ENCODE measurements around the gene CTIF.
A peak's percentile ranks its signal among the peaks of the same experiment; 100 is the strongest.
"Not testable (repeated sequence)": the region's sequence is repeated elsewhere in the genome, so short reads cannot be mapped to it uniquely, and the experiment has no call there.

CTIF gene

DNA sequence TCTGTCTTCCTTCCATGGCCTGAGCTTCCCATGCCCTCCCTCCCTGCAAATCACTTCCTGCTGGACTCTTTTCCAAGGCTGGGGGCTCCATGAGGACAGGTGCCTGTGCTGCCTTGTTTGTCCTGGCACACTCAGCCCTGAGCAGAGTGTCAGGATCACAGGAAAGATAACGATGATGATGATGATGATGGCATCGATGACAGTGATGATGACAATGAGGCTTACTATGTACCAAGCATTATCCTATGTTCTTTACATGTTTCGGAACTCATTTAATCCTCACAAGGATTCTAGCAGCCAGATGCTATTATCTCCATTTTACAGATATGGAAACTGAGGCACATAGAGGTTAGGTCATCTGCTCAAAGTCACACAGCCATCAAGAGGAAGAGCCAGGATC lies 170.0 kb downstream of the CTIF start:
- DNase-seq (ENCODE audit: low read depth) = no peak

DNA sequence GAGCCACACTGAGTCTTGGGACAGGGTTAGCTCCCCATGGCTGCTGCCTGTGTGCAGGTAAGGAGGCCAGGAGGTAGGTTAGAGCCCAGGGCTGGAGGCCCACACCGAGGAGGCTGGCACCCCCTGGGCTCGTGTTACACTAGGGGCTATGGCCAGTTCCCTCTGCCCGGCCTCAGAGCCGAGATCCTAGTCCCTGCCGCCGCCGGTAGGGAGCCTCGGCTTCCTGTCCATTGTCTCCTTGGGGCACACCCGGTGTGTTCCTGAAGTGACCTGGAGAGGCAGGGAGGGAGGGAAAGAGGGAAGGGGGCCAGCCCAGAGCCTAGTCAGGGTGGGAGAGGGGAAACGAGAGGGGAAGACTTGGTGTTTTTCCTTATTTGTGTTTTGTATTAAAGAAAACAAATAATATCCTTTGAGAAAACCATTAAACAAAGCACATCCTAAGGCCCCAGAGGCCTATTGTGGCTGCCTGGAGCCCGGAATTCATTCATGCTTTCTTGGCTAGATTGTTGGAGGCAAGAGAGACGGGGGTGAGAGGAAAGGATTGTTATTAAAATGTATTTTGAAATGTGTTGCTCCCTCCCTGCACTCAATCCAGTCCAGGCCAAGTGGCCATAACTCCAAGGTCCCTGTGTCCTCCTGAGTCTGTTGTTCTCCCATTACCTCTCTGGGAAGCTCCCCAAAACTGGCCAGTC lies 170.7 kb downstream of the CTIF start:
- DNase-seq (ENCODE audit: low read depth) = no peak

DNA sequence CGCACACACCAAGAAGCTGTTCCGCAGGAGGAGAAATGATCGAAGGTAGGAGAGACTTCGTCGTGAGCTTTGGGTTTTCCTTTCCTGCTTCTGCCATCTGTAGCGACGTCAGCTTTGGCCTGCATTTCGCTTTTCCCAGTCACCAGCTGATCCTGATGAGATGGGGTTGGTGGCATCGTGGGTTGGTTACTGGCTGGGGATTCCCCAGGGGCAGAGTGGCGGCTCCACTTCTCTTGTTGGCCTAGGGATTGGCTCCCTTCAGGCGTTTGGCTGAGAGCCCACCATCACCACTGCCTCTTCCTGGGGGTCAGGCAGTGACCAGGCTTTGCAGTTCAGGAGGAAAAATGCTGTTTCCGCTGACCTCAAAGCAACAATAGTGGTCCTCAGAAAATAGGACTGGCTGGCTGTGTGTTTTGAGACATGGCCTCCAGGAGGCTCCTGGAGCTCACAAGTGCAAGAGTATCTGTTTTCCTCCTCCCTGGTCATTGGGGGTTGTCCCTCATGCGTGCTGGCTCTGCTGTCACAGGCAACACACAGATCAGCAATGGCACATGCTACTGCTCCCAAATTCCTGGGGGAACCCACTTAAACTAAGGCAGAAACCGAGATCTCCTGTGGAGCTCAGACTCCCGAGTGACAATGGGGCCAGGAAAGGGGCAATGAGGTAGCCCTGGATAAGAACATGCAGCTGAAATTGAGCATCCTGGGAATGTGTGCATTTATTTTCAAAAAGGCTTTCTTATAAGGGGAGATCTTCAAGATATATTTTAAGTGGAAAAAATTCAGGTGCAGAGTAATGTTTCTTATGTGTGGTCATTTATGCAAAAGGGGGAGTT lies 173.0 kb downstream of the CTIF start:
- no peak for DNase-seq (ENCODE audit: low read depth)

DNA sequence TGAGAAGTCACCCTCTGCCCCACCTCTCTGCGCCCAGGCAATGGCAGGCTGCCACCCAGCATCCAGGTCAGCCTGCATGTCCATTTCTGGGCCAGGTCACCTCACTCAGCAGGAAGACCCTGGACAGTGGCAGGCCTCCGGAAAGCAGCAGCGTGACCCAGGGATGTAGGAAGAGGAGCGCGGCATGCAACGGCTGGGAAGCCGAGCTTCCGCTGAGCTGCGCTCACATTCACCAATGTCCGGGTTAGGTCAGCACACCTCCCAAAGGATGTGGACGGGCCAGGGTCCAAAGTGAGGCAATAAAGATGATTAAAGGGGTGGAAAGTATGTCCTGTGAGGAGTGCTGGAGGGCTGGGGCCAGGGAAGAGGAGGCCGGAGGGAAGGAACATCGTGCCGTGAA lies 174.5 kb downstream of the CTIF start:
- DNase-seq (ENCODE audit: low read depth) = no peak

DNA sequence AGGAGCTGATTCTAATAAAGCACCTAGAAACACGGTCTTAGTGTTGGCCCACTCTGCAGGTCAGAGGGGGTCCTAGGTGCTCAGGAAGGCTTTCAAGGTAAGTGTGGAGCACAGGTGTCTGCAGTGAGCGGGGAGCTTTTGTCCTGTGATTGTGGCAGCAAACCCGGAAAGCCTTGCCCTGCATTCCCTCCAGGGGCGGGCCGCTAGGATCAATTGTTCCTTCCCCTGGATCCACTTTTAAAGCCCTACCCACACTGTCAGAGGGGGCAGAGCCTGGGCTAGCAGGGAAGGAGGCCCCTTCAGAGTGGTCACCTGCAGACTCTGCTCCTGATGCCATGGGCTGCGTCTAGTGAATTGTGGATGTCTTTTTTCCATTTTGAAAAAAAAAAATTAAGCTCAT lies 176.0 kb downstream of the CTIF start:
- no peak for DNase-seq (ENCODE audit: low read depth)

DNA sequence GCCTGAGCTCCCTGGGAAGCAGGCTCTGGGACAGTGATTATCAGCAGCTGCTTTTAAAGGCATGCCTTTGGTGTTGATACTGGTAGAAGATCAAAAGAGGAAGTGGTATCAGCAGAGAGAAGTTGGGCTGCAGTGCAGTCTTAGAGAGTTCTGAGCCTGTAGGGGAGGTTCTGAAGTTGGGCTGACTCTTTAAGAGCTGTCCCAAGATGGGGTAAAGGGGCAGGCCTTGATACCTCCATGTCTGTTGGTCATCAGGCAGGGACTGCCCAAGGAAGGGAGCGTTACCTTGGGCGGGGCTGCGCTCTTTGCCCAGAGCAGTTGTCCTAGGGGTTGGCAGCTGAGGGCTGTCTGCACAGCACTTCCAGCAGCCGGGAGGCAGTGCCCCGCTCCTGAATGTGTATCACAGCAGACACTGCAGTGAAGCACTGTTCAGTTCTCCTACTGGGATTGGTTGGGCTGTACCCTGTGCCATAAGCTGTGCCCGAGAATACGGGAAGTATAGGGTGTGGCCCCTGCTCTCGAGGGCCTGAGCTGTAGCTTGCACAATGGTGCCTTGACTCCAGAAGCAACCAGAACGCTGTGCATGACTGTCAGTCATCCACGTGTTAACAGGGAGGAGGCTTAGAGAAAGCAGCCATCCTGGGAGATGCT lies 177.0 kb downstream of the CTIF start:
- no peak for DNase-seq (ENCODE audit: low read depth)

DNA sequence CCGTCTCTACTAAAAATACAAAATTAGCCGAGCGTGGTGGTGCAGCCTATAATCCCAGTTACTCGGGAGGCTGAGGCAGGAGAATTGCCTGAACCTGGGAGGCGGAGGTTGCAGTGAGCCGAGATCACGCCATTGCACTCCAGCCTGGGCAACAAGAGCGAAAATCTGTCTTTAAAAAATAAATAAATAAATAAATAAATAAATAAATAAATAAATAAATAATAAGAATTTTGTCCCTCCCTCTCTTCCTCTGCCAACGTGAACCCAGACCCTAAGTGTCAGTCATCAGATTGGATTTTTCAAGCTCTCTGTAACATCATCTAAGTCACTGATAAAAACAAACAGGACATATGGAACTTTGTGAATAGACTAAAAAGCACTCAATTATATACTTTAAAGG lies 178.4 kb downstream of the CTIF start:
- not testable (repeated sequence) for DNase-seq (ENCODE audit: low read depth)

DNA sequence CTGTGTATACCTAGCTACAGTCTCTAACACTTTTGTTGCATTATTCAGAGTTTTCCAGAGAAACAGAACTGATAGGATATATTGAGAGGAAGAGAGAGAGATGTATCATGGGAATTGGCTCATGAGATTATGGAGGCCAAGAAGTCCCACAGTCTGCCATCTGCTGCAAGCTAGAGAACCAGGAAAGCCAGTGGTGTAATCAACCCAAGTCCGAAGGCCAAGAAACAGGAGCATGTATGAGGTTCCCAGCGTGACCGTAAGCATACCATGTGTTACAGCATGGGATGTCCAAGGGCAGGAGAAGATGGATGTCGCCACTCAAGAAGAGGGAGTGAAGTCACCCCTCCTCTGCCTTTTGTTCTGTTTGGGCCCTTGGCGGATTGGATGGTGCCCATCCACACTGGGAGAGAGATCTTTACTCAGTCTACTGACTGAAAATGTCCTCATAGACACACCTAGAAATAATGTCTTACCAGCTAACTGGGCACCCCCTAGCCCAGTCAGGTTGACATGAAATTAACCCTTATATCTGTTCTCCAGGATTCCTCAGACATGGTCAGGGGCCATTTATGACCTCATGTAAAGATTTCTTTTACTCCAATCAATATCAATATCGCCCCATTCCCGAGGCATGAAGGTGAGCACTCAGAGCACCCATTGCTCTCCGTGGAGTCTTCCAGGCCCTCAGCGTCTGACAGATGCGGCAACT lies 179.6 kb downstream of the CTIF start:
- no peak for DNase-seq (ENCODE audit: low read depth)

DNA sequence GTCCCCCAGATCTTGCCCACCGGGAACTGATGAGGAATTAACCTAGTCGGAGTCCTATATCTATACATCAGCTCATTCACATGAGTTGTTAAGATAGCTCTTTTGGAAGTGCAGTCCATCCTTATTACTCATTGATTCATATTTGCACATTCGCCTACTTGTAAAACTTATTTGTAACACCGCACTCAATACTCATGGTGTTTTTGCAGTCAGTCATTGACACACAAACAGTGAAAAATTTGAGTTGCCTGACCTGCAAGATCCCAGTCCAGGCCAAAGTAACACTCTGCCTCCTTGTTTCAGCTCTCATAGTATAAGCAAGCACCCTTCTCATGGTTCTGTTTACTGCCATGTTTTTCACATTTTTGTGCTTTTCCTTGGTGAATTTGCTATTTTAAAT lies 180.6 kb downstream of the CTIF start:
- DNase-seq (ENCODE audit: low read depth) = no peak

DNA sequence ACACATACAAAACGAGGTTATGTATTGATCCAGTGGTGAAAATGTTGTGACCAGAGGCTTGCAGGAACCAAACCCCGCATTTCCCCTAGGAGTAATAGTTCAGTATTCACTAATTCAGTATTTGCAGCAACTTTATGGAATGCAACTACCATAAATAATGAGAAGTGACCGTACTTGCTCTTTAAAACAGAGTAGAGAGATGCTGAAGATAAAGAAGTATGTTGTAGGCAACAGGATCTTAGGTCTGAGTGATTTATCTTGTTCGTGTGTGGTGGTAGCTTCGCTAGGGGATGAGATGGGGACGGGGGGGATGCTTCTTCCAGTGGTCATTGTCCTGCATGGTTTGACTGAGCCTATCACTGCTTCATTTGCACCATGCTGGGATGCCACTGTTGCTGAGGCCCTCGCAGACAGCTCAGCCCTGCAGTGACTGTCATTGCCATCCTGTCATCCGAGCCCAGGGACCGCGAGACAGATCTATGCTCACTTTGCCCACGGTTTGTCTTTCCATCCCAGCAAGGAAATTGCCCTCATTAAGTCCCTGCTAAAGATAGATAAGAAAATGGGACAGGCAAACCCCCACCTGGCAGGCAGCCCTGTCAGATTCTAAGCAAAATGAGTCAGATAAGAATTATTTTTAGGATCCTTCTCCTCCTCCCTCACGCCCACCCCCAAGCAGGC lies 181.3 kb downstream of the CTIF start:
- no peak for DNase-seq (ENCODE audit: low read depth)

DNA sequence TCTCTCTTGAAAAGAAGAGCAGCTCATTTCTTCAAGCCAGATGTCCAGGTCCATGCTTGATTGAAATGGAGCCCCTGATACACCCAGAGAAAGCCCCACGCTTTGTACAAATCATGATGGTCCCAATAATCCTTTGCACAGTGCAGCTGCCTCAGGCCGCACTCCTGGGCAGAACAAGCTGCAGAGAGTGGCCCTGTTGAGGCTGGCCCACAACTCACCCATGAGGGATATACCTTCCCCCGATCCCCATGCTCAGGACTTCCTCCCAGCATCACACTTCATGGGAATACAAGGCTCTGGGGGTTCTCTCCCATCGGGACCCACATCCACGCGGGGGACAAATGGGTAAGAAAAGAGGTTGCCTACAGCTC lies 181.8 kb downstream of the CTIF start:
- no peak for DNase-seq (ENCODE audit: low read depth)

DNA sequence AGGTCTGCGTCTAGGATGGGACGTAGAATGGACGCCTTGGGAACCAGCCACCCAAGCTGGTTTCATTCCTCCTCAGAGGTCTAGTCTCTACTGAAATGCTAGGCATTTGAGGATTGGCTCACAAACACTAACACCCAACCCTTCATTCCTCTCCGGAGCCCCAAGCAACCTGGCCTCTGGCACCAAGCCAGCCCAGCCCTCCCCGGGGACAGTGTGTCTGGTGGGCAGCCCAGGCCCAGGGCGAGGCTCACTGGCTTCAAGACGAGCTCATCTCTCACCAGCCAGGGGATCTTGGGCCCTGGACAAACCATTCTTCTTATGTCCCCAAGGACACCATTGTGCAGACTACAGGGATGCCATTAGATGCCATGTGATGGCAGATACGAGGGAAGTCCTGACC lies 182.5 kb downstream of the CTIF start:
- DNase-seq (ENCODE audit: low read depth) = no peak

DNA sequence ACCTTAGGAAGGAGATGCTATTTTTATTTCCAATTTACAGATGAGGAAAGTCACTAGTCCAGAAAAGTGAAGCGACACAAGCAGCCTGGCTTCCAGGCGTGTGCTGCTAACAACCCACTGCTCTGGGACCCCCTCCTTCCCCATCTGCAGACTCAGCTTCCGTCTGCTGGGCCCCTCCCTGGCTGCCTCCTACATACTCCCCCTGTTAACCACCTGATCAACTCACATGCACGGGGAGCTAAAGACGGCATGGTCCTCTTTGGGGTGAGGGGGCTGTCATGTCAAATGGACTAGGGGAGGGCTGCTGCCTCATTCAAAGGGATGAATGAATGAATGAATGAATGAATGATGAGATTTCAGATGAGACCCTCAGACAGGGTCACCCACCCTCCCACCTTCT lies 184.2 kb downstream of the CTIF start:
- DNase-seq (ENCODE audit: low read depth) = no peak

DNA sequence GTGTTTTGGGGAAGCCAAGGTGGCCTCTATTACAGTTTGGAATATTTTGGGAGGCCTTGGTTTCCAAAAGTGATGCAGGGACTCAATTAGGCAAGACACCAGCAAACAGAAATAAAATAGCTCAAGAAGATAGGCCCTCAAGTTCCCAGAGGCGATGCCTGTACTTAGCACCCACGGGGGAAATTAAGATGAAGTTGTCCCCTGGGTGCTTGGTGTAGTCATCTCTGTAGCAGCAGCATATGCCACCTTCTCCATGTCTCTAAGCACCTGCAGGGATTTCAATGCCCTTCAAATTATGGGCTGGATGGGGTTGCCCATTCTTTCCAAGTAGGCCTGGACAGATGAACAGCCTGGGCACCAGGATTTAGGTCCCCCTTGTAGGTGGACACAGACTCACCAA lies 185.0 kb downstream of the CTIF start:
- no peak for DNase-seq (ENCODE audit: low read depth)

DNA sequence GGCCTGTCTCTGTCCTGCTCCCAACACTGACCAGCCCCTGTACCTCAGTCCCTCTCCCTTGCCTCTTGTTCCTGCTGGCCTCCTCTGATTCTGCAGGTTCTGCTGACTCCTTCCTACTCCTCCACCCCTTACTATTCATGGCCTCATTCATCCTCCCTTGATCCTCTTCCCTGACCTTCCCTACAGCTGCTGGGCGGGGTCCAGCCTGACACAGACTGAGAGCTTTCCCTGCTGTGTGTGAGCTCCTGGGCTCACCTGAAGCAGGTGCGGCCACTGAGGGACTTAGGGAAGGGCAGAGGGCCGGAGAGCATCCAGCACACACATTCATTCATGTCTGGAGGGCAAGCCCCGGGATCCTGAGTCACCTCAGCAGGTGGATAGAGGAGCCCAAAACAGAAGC lies 185.6 kb downstream of the CTIF start:
- DNase-seq (ENCODE audit: low read depth) = no peak

DNA sequence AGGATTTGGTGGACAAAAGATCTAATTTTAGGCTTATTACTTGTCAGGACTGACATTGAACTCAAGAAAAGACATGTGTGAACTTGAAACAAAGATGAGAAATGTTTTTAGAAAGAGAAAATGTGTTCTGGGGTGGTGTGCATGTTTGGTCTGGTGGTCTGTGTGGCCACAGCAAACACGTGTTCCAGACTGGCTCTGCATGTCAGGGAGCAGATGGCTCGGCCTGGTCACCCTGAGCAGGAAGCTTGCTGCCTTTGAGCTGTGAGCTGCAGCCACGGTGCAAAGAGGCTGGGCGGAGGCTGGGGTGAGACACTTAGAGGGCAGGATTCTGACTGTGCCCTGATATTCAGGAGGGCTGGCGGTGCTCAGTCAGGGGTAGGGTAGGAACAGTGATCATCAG lies 186.1 kb downstream of the CTIF start:
- no peak for DNase-seq (ENCODE audit: low read depth)

DNA sequence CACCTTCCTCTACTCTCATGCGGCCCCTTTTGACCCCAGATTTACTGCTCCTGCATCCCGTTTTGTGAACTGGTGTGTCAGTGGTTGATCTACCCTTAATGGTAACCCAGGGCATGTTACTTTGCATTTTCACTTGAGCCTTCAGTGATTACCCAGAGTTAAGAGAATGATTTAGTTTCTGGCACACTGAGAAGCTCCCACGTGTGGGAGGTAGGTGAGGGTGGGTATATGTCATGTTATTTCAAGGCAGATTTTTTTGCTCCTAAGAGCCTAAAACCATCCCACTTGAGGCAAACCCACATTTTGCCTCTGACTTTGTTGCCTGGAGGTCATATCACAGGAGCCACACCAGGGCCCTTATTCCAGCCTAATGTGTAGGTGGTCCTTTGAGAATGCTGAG lies 186.7 kb downstream of the CTIF start:
- DNase-seq (ENCODE audit: low read depth) = no peak

DNA sequence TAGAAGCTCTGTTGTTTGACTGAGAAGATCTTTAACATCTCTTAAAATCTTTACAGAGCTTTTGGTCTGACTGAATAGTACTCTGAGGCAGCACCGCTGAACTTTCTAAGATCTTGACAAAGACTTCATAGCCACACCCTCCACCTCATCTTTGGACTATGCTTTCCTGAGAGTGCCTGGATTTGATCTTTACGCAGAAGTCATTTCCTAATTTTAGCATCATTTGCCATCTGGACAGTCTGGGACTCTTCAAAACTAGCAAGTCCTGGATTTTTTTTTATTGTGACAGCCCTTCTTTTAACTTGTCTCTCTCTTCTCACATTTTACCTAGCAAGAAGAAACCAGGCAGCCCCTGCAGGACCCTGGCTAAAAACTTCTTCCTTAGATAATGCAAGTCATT lies 188.8 kb downstream of the CTIF start:
- peak; percentile 47 for DNase-seq (ENCODE audit: low read depth)

DNA sequence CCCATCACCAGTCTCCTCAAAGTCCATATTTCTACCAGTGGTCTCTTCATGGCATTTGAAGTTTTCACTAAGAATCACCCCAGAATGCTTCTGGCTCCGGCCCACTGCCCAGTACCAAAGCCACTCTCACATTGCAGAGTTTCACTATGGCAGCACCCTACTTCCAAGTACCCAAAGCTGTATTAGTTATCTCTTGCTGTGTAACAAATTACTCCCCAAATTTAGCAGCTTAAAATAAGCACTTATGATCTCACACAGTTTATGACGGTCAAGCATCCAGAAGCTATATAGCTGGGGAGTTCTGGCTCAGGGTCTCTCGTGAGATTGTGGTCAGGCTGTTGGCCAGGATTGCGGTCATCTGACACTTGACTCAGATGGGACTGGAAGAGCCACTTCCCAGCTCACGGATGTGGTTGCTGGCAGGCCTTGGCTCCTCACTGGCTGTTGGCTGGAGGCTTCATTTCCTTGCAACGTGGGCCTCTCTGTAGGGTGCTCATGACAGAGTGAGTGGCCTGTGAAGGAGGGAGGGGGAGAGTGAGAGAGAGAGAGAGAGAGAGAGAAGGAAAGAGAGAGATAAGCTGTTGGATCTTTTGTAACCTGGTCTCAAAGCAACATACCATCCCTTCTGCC lies 189.5 kb downstream of the CTIF start:
- DNase-seq (ENCODE audit: low read depth) = peak; percentile 95

DNA sequence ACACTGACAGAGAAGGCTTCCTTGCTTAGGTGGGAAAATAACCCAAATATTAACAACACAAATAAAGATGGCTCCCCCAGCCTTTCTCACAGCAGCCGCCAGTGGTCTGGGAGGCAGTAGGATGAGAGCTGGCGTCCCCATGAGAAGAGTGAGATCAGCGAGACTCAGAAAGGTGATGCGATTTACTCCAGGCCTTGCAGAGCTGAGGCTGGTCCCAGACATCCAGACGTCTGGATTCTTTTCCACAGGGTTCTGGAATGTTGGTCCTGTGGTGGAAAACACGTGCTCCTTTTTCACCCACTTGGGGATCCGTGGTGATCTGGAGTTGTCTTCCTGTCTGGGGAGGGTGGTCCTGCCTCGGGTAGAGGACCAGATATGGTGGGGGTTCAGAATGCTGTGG lies 190.6 kb downstream of the CTIF start:
- DNase-seq (ENCODE audit: low read depth) = peak; percentile 55

DNA sequence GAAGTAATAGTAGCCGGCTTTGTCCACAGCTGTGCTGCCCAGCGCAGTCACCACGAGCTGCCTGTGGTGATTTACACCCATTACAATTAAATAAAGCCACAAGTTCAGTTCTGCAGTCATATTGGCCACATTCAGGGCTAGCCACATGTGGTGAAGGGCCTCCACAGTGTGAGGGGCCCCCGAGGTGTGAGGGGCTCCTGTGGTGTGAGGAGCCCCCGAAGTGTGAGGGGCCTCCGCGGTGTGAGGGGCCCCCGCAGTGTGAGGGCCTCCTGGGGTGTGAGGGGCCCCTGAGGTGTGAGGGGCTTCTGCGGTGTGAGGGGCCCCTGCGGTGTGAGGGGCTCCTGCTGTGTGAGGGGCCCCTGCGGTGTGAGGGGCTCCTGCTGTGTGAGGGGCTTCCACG lies 191.2 kb downstream of the CTIF start:
- DNase-seq (ENCODE audit: low read depth) = no peak

All from amniotic epithelial cell (primary cell).